NOMO-1 treated with DMSO at 0.1 percent for 48 hours (cell line): ENCODE results near the gene SLC10A7.

Experiments used
- DNase-seq: peaks from one replicate; lab custom pipeline; 2025; ENCODE audit not compliant: unreplicated experiment; lab: John Stamatoyannopoulos, UW

The SLC10A7 gene

DNA sequence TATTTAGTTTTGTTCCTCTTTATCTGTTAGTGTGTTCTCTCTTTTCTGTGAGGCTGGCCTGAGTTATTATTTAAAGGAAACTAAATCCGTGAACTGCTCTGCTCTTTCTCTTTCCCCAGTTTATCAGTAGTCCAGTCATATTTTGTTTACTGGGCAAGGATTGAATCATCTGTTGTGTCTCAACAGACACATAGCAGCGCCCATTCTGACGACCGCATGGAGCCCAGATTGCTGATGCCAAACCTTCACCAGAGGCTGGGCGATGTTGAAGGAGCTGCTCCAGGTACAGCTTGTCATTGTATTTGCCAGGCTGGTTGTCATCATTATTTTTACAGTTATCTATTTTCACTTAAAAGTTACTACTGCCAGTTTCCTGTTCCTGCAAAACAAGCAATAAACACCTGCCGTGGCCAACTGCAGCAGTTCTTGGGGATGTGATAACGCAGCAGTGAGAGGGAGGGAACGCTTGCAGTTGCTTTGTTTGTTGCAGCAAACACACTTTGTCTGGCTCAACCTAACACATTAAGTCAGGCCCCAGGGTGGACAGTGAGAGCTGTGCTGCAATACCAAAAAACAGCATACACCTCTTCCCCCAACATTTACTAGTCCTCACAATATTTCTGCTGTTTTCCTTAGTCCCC is 297.3 kb downstream of the SLC10A7 start:
- no peak for DNase-seq

DNA sequence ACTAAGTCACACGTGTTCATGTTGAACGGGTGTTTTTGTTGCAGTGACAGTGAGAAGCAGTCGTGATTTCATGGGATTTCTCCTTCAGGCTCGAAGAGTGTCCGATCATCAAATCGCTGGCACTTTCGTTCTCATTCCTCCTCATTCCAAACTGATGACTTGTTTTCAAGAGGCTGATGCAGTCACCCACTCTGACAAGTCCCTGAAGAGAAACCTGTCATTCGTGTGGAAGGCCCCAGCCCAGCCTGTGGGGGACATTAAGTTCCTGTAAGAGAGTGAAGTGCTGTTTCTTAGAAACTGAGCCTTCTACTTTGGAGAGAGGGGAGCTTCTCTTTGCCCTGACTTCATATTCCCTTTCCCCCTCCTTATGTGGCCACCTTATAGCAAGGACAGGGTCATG is 299.4 kb downstream of the SLC10A7 start:
- DNase-seq: no peak

DNA sequence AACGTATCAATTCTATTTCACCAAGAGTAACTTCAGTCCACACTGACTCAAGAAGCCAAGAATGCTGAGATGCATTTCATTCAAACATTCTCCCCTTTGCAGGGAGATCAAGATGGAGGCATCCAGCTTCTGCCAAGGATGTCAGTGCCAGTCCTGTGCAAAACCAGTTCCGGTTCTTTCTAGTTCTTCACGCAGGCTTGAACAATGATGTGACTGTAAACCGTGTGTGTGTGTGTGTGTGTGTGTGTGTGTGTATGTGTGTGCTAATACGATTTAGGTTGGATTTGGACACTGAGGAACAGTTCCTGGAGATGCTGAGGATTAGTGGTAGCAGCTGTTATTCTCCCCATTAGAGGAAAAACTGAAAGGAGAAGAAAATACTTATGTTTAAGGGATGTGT is 307.5 kb downstream of the SLC10A7 start, which contains the start of gene REELD1:
REELD1 (plus strand) TSS at position 301 of the 400 bp plus-strand sequence. CDS start 2,415 bp downstream, outside the sequence.
- no peak for DNase-seq

DNA sequence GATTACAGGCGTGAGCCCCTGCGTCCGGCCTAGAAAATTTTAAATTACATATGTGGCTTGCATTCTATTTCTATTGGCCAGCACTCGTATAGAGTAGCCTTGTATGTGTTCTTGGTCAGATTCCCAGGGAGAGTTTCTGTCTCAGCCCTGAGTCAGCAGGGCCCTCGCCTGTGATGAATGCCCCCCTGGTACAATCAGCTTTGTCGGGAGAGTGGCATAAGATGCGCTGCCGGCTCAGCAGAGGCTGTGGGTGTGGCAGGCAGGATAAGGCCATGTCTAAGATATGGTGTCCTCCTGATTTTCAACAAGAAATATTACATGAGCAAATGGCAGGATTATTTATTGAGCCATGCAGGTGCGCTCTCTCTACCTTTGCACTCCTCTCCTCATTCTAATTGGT is 309.0 kb downstream of the SLC10A7 start:
- no peak for DNase-seq

DNA sequence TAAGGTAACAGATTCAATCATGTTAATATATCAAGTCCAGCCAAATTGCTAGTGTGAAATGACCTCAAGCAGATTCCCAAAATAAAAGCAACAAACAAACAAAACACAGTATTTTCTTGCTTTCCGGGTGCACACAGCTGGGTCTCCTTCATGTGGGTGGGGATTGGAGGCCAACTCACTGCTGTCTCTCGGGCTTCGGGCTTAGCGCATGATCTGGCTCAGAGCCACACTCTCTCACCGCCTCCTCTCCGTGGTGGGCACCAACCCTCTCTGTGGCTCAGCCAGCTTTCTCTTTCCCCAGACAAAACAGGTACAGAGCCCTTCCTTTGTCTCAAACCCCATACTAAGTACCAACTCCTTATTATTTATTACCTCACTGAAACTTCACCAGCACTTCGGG is 310.3 kb downstream of the SLC10A7 start:
- no peak for DNase-seq

DNA sequence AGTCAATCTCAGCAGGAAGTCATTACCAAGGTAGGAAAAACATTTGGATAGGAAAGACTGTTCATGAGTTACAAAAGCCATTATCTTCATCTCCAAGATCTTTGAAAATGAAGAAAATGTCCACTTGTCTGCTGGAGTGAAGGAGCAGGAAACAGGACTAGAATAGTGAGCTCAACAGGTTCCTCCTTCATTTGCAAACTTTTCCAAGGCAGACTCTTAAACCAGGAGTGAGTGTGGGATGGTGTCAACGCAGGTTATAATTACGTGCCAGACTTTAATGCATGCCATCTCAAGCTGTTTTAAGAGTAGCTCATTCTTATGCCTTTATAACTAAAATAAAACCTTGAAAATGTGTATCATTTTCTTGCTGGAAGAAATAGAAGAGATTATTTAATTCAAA is 310.9 kb downstream of the SLC10A7 start:
- DNase-seq: no peak

DNA sequence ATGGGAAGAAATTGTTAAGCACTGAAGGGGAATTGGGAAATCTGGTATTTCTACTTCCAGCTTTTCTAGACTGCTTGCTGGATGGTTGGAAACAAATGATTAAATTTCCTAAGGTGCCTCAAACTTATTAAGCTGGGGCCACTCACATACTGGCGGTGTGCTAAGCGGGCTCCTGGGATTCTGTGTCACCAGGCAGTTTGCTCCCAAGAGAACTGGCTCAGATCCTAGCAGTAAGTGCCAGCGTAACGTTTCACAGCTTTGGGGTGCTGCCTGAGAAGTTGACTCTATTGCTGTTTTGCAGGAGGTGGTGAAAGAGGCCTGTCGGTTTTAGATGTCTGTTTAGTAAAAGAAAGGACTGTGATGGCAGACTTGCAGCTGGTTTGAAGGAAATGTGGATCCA is 314.3 kb downstream of the SLC10A7 start:
- no peak for DNase-seq
